ENCODE data around the gene QRICH1. TPM values are rescaled to one million over a fixed set of nuclear protein-coding genes. Genes with fewer than 3 reads are reported as not detected.

Gene QRICH1
- total RNA-seq, 1 donor from 2014 or later = 56.0 TPM

DNA sequence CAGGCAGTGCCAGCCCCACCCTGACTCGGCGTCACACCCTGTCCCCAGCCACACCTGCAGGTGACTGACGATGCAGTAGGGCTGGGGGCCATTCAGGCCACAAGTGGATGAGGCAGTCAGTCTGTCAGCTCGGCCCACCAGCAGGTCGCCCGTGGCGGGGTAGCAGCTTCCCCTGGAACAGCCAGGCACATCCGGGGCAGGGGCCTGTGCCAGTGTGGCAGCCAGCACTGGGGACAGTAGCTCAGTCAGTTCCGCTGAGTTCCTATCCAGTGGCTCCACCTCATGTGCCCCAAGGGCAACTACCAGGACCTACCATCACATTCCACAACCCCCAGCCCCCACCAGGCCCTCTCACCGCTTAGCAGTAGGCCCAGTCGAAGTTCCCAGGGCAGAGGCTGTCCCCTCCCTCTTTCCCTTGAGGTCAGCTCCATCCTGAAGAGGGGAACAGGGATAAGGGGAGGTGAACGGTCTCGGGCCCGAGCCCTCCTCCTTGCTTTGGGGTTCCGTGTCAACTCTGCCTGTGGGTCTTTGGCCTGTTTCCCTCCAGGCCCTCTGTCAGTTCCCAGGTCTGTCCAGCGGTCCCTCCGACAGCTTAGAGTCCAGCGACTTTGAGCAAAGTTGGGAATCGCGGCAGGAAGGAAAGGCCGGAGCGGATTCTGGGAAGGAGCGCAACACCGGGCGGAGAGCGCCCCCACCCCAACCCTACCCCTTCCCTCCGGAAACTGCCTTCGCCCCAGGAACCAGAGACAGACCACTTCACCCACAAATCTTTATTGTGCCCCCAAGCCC, 38.8 kb upstream of the QRICH1 start, which contains the start of gene LAMB2:
Gene LAMB2 (minus strand): TSS at position 614 of the 789 bp plus-strand sequence. CDS start 183 bp downstream, at position 431.
- H3K4me3 ChIP-seq (ENCODE audit: low read depth, low read length) = peak within 1 kb of the TSS; percentile 67
- DNase-seq (ENCODE audit: low read depth) = peak; percentile 31
- peaks cover 3% of the 10 kb centered on the region for H3K36me3 ChIP-seq (ENCODE audit: control insufficient read depth, insufficient read depth, low read length)
- no peaks in the 10 kb centered on the region for H3K27me3 ChIP-seq (ENCODE audit: control insufficient read depth, insufficient read depth, low read length)
- TF ChIP-seq, protein P1, sequence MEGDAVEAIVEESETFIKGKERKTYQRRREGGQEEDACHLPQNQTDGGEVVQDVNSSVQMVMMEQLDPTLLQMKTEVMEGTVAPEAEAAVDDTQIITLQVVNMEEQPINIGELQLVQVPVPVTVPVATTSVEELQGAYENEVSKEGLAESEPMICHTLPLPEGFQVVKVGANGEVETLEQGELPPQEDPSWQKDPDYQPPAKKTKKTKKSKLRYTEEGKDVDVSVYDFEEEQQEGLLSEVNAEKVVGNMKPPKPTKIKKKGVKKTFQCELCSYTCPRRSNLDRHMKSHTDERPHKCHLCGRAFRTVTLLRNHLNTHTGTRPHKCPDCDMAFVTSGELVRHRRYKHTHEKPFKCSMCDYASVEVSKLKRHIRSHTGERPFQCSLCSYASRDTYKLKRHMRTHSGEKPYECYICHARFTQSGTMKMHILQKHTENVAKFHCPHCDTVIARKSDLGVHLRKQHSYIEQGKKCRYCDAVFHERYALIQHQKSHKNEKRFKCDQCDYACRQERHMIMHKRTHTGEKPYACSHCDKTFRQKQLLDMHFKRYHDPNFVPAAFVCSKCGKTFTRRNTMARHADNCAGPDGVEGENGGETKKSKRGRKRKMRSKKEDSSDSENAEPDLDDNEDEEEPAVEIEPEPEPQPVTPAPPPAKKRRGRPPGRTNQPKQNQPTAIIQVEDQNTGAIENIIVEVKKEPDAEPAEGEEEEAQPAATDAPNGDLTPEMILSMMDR (IDR thresholded peaks at IDR 0.05; ENCODE audit: insufficient read depth, low read length, poor library complexity, severe bottlenecking) = peak; percentile 38

DNA sequence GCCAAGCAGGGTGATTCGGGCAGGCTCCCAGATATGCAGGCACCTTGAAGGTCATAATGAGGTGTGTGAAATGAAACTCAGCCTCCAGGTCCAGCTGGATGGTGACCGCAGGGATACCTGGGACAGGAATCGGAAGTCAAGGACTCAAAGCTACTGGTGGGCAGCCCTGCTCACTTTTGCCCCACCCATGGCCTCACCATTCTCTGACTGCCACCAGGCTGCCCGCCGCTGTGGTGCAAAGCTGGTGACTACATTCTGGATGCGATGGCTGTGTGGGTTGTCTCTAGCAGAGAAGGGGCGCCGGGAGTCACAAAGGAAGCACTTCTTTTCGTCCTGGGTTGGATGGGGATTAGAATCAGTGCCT, 38.2 kb upstream of the QRICH1 start:
- H3K36me3 ChIP-seq (ENCODE audit: control insufficient read depth, insufficient read depth, low read length) = peaks cover 3% of the 10 kb centered on the region
- H3K4me3 ChIP-seq (ENCODE audit: low read depth, low read length) = peak overlapping the region; percentile 67

DNA sequence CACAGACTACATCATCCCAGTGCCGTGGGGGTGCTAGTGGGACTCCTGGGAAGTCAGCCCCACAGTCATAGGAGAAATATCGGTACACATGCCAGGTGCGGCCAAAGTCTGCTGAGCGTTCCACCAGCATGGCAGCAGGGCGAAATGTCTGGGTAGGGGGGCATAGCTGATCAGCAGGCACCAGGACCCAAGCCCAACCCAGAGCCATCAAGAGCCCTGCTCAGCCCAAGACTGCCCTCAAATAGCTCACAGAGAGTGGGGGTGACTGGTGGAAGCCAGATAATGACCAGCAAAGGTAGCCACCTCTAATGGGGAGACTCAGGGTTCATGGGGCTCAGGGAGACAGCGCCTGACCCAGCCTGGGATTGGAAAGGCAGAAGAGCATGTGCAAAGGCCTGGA, 37.7 kb upstream of the QRICH1 start:
- H3K36me3 ChIP-seq (ENCODE audit: control insufficient read depth, insufficient read depth, low read length) = peaks cover 3% of the 10 kb centered on the region
- no peak for DNase-seq (ENCODE audit: low read depth)
- peak overlapping the region; percentile 67 for H3K4me3 ChIP-seq (ENCODE audit: low read depth, low read length)
- no peaks in the 10 kb centered on the region for H3K27me3 ChIP-seq (ENCODE audit: control insufficient read depth, insufficient read depth, low read length)
- TF ChIP-seq, protein P1 (IDR thresholded peaks at IDR 0.05; ENCODE audit: insufficient read depth, low read length, poor library complexity, severe bottlenecking) = no peak

More for the DNA sequence above, 38.2 kb upstream of the QRICH1 start:
- H3K27me3 ChIP-seq (ENCODE audit: control insufficient read depth, insufficient read depth, low read length) = no peaks in the 10 kb centered on the region
- TF ChIP-seq, protein P1 (IDR thresholded peaks at IDR 0.05; ENCODE audit: insufficient read depth, low read length, poor library complexity, severe bottlenecking) = no peak
- DNase-seq (ENCODE audit: low read depth) = no peak

DNA sequence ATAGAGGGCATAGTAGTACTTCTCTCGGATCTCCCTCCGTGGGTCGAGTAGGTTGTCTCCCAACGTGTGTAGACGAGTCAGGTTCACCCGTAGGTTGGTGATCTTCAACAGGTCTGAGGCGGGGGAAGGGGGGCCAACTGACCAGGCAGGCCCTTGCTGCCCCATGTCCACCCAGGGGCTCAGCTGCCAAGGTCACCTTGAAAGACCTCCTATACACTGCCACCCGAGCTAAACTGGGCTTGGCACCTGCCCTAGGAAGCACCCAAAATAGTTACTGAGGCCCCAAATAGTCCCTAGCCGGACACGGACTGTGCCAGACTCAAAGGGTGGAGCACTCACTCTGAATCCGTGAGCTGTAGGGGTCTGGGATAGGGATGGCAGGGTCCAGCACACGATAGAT, 37.2 kb upstream of the QRICH1 start:
- DNase-seq (ENCODE audit: low read depth) = no peak
- Histone ChIP-seq H3K27me3 (ENCODE audit: control insufficient read depth, insufficient read depth, low read length) (no peaks in the 10 kb centered on the region), H3K36me3 (ENCODE audit: control insufficient read depth, insufficient read depth, low read length) (peaks cover 3% of the 10 kb centered on the region), H3K4me3 (ENCODE audit: low read depth, low read length) (no peak overlapping the region)
- TF ChIP-seq, protein P1 (IDR thresholded peaks at IDR 0.05; ENCODE audit: insufficient read depth, low read length, poor library complexity, severe bottlenecking) = no peak

DNA sequence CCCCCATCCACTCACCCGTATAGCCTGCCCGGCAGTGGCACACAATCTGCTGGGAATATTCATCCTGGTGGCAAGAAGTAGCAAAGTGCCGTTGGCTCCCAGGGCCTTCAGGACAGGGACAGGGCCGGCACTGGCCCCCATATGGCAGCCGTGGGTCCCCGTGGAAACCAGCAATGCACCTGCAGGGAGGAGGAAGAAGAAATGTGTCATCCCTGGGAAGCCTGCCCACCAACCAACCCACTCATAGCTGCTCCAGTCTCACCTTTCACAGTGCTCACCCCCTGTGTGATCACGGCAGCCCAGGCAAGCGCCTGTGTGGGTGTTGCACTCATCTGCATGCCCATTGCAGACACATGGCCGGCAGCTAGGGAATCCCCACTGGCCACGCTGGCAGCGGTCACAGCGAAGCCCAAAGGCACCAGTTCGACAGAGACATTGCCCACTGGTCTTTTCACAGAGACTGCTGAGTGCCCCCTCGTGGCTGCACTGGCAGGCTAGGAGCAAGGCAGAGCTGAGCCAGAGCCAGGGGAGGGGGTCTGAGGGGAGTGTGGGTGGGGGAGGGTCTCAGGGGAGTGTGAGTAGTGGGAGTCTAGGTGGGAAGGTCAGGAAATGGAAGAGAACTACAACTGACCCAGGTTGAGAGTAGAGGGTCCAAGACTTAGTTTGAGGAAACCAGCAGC, 31.3 kb upstream of the QRICH1 start:
- no peak for DNase-seq (ENCODE audit: low read depth)
- H3K4me3 ChIP-seq (ENCODE audit: low read depth, low read length) = no peak overlapping the region
- H3K27me3 ChIP-seq (ENCODE audit: control insufficient read depth, insufficient read depth, low read length) = no peaks in the 10 kb centered on the region
- TF ChIP-seq, protein P1 (IDR thresholded peaks at IDR 0.05; ENCODE audit: insufficient read depth, low read length, poor library complexity, severe bottlenecking) = peak; percentile 7
- H3K36me3 ChIP-seq (ENCODE audit: control insufficient read depth, insufficient read depth, low read length) = peaks cover 9% of the 10 kb centered on the region
